Measurements from ENCODE around the gene MESD. TPM values are rescaled to one million over a fixed set of nuclear protein-coding genes. Genes with fewer than 3 reads are reported as not detected.
"Not testable (repeated sequence)": the region's sequence is repeated elsewhere in the genome, so short reads cannot be mapped to it uniquely, and the experiment has no call there.

MESD gene
- total RNA-seq, 6 experiments from 2014 or later = 10.8 to 16.7 (median 14.6) TPM

GRCh38 chr15:80967991-80968510 is 21.6 kb downstream of the MESD start:
- H3K27me3 ChIP-seq = no peaks in the 10 kb centered on the region
- TF ChIP-seq POLR2A (IDR thresholded peaks at IDR 0.05) (no peak), CTCF (IDR thresholded peaks at IDR 0.05) (no peak)
- no CpG with 5 or more reads among the region's 4 CpGs for WGBS (ENCODE audit: insufficient coverage, low coverage, low lambda C conversion rate, missing lambda C conversion rate)
- DNase-seq (no peak), ATAC-seq (no peak)
- H3K27ac ChIP-seq = no peak overlapping the region
- H3K36me3 ChIP-seq = no peaks in the 10 kb centered on the region
- H3K4me1 ChIP-seq = no peaks in the 10 kb centered on the region
- intact Hi-C loops (cut with DNase I) = loop anchor here in 1 of 2 donors (10.0 kb wide), 1 partner anchor 513 kb away; no protein-coding TSS in a partner anchor
- H3K9me3 ChIP-seq = no peaks in the 10 kb centered on the region
- H3K4me3 ChIP-seq = no peak overlapping the region

- Histone ChIP-seq H3K4me3 (no peak overlapping the region), H3K27me3 (no peaks in the 10 kb centered on the region), H3K27ac (no peak overlapping the region), H3K9me3 (no peaks in the 10 kb centered on the region), H3K4me1 (no peaks in the 10 kb centered on the region), H3K36me3 (no peaks in the 10 kb centered on the region)
- intact Hi-C loops (cut with DNase I) = loop anchor here in 1 of 2 donors (10.0 kb wide), 1 partner anchor 513 kb away; no protein-coding TSS in a partner anchor
- no peak for ATAC-seq
- TF ChIP-seq CTCF (IDR thresholded peaks at IDR 0.05) (no peak), POLR2A (IDR thresholded peaks at IDR 0.05) (no peak)
- no peak for DNase-seq
- WGBS (ENCODE audit: insufficient coverage, low coverage, low lambda C conversion rate, missing lambda C conversion rate) = 79% methylated on average over 2 of the region's 3 CpGs
These were observed 22.2 kb downstream of the MESD start for GRCh38 chr15:80967451-80967850.

- H3K4me1 ChIP-seq = no peaks in the 10 kb centered on the region
- no peaks in the 10 kb centered on the region for H3K9me3 ChIP-seq
- no peak for DNase-seq
- TF ChIP-seq POLR2A (IDR thresholded peaks at IDR 0.05) (no peak), CTCF (IDR thresholded peaks at IDR 0.05) (no peak)
- intact Hi-C loops (cut with DNase I) = loop anchor here in 1 of 2 donors (10.0 kb wide), 1 partner anchor 512 kb away; no protein-coding TSS in a partner anchor
- H3K4me3 ChIP-seq = no peak overlapping the region
- ATAC-seq = no peak
- H3K27ac ChIP-seq = no peak overlapping the region
- H3K36me3 ChIP-seq = no peaks in the 10 kb centered on the region
- 95% methylated on average over 8 of the region's 8 CpGs for WGBS (ENCODE audit: insufficient coverage, low coverage, low lambda C conversion rate, missing lambda C conversion rate)
- H3K27me3 ChIP-seq = no peaks in the 10 kb centered on the region
These were observed 23.0 kb downstream of the MESD start for GRCh38 chr15:80966431-80967197.

- H3K27me3 ChIP-seq, H3K27ac ChIP-seq, ATAC-seq, H3K4me1 ChIP-seq, DNase-seq, H3K36me3 ChIP-seq, H3K9me3 ChIP-seq, H3K4me3 ChIP-seq: not testable (repeated sequence)
- intact Hi-C loops (cut with DNase I) = loop anchor here in 1 of 2 donors (10.0 kb wide), 1 partner anchor 511 kb away; no protein-coding TSS in a partner anchor
These were observed 24.2 kb downstream of the MESD start for GRCh38 chr15:80965454-80965853.

GRCh38 chr15:80958818-80959495 is 30.7 kb downstream of the MESD start:
- DNase-seq = no peak
- ATAC-seq = no peak
- intact Hi-C loops (cut with DNase I) = no loop called here

More at GRCh38 chr15:80958818-80959495, 30.7 kb downstream of the MESD start:
- TF ChIP-seq POLR2A (IDR thresholded peaks at IDR 0.05) = no peak
- no peak for TF ChIP-seq CTCF (IDR thresholded peaks at IDR 0.05)
- Histone ChIP-seq H3K4me1 (no peaks in the 10 kb centered on the region), H3K9me3 (no peaks in the 10 kb centered on the region), H3K36me3 (peaks cover 0 to 7% (median 0%) of the 10 kb centered on the region in 4 donors), H3K4me3 (no peak overlapping the region), H3K27me3 (no peaks in the 10 kb centered on the region), H3K27ac (no peak overlapping the region)
- WGBS (ENCODE audit: insufficient coverage, low coverage, low lambda C conversion rate, missing lambda C conversion rate) = 93% methylated on average over 5 of the region's 9 CpGs

All from right lobe of liver (tissue), 6 donors.